Parathyroid adenoma (tissue), 2 donors: ENCODE measurements around the gene VPS41.

ENCODE experiments used
- H2AFZ ChIP-seq: fragments of 300-600 bp; sonication (generic); one replicate; pipeline ENCODE4 v1.7.0; 2017; ENCODE audit warnings: antibody characterized with exemption, mild to moderate bottlenecking
- H3K27ac ChIP-seq: fragments of 300-600 bp; sonication (generic); one replicate; pipeline ENCODE4 v1.7.0; 2017
- H3K27me3 ChIP-seq: fragments of 300-600 bp; sonication (generic); one replicate; pipeline ENCODE4 v1.7.0; 2017; ENCODE audit warnings: low read length; ENCODE audit not compliant: control insufficient read depth, insufficient read depth
- H3K36me3 ChIP-seq: fragments of 300-600 bp; sonication (generic); one replicate; pipeline ENCODE4 v1.7.0; 2017; ENCODE audit warnings: low read length; ENCODE audit not compliant: control insufficient read depth, insufficient read depth
- H3K4me1 ChIP-seq: fragments of 300-600 bp; sonication (generic); one replicate; pipeline ENCODE4 v1.7.0; 2017; ENCODE audit warnings: control low read depth
- H3K4me2 ChIP-seq: fragments of 300-600 bp; sonication (generic); one replicate; pipeline ENCODE4 v1.7.0; 2017; ENCODE audit warnings: low read length
- H3K4me3 ChIP-seq: fragments of 300-600 bp; sonication (generic); one replicate; pipeline ENCODE4 v1.7.0; 2017; ENCODE audit warnings: low read depth, low read length
- H3K79me2 ChIP-seq: fragments of 300-600 bp; sonication (generic); one replicate; pipeline ENCODE4 v1.7.0; 2017; ENCODE audit warnings: control low read depth
- H3K9ac ChIP-seq: fragments of 300-600 bp; sonication (generic); one replicate; pipeline ENCODE4 v1.7.0; 2017; ENCODE audit warnings: mild to moderate bottlenecking
- H3K9me3 ChIP-seq: fragments of 300-600 bp; sonication (generic); one replicate; pipeline ENCODE4 v1.7.0; 2017; ENCODE audit warnings: low read length; ENCODE audit not compliant: control insufficient read depth
- TF ChIP-seq, protein P1 (sequence below): fragments of 300-600 bp; sonication (generic); IDR thresholded peaks from one replicate; pipeline ENCODE4 v1.7.0; 2017; ENCODE audit warnings: antibody characterized with exemption, mild to moderate bottlenecking
- donor health status: primary hyperparathyroidism.

The VPS41 gene

DNA sequence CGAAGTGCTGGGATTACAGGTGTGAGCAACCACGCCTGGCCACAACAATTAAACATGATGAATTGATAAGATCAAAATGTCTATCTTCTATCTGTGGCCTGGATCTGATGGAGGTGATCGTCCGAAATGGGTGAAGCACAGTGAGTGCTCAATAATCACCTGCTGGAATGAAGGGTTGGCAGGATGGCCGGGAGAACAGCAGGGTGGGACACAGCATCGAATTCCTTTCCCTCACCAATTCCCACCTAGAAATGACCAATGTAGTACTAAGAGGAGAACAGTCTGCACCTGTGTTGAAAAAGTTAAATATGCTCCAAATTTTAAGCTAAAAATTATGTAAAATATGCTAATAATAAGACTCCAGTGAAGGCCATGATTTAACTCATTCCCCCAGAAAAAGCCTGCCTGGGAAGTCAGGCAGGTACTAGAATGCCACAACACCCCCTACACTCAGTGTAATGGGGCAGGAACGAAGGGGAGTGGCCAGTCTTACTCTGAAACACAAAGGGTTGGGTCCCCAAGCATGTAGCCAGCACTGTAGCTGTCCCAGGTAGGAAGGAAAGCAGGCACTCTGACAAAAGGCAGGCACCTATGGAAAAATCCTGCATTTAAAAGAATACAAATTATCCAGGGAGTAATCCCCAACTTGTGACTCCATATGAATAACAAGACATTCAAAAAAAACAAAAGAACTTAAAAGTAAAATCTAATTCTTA, 110.3 kb downstream of the VPS41 start:
- H3K9me3 ChIP-seq: no peaks in the 10 kb centered on the region
- H2AFZ ChIP-seq: no peak overlapping the region
- no peaks in the 10 kb centered on the region for H3K27me3 ChIP-seq
- TF ChIP-seq, protein P1, sequence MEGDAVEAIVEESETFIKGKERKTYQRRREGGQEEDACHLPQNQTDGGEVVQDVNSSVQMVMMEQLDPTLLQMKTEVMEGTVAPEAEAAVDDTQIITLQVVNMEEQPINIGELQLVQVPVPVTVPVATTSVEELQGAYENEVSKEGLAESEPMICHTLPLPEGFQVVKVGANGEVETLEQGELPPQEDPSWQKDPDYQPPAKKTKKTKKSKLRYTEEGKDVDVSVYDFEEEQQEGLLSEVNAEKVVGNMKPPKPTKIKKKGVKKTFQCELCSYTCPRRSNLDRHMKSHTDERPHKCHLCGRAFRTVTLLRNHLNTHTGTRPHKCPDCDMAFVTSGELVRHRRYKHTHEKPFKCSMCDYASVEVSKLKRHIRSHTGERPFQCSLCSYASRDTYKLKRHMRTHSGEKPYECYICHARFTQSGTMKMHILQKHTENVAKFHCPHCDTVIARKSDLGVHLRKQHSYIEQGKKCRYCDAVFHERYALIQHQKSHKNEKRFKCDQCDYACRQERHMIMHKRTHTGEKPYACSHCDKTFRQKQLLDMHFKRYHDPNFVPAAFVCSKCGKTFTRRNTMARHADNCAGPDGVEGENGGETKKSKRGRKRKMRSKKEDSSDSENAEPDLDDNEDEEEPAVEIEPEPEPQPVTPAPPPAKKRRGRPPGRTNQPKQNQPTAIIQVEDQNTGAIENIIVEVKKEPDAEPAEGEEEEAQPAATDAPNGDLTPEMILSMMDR: no peak
- H3K4me2 ChIP-seq: no peak overlapping the region
- no peak overlapping the region for H3K4me3 ChIP-seq
- H3K27ac ChIP-seq: no peak overlapping the region
- H3K4me1 ChIP-seq: no peaks in the 10 kb centered on the region
- H3K79me2 ChIP-seq: no peaks in the 10 kb centered on the region
- no peak overlapping the region for H3K9ac ChIP-seq
- no peaks in the 10 kb centered on the region for H3K36me3 ChIP-seq

DNA sequence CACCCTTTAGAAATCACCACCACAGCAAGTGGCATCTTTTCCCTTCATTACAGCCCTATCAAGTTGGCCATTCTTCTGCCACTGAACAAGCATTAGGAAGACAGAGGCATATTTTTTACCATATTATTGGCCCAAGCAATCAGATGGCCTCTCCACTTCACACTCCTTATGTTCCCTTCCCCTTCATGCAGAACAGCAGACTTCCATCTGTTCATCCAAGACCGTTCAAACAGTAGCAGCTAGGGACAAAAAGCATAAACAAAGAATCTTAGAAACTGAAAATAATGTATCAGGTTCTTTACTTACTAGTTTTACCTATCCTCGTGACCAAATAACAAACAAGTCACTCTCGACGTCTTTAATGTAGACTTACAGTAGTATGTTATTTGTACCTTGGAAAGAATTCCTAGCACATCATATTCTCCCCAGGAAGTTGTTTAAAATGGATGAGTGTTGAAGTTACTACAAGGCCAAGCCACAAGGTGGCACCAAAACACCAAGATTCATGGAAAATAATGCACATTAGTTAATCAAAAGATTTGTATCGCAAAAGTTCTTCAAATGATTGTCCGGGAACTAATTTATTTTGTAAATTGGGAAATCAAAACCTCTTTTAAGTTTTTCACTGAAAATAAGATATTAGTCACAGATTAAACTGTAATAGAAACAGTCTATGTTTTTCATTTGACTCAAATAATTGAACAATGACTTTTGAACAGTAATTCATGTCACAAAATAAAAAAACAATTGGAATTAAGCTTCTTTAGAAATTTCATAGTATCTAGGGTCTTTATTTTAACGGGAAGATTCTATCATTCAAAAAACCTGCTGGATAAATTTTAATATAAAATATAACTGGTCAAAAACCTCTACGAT, 112.1 kb downstream of the VPS41 start:
- Histone ChIP-seq H3K9me3 (no peaks in the 10 kb centered on the region), H3K79me2 (no peaks in the 10 kb centered on the region), H3K27ac (no peak overlapping the region), H3K9ac (no peak overlapping the region), H3K4me3 (no peak overlapping the region), H3K27me3 (no peaks in the 10 kb centered on the region), H2AFZ (no peak overlapping the region), H3K36me3 (no peaks in the 10 kb centered on the region), H3K4me1 (no peaks in the 10 kb centered on the region), H3K4me2 (no peak overlapping the region)
- TF ChIP-seq, protein P1: peak; percentile 81

DNA sequence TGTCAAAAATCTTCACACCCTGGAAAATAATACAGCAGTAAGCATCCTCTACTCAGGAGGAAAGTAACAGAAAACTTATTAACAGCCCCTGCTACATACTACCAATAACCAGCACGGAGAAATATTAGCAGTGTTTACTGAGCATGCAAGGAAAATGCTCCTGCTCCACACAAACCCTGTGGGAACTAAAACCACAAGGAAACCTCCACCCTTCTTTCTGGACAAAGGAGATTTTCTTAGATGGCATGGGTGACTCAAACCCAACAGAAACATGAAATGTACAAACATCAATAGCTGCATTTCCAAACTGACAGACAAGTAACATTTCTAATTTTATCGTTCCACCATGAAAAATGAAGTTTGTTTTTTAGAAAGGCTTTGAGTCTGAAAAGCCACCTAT, 113.4 kb downstream of the VPS41 start:
- Histone ChIP-seq H3K9me3 (no peaks in the 10 kb centered on the region), H3K36me3 (no peaks in the 10 kb centered on the region), H3K9ac (no peak overlapping the region), H3K4me2 (no peak overlapping the region), H3K4me1 (no peaks in the 10 kb centered on the region), H3K79me2 (no peaks in the 10 kb centered on the region), H2AFZ (no peak overlapping the region), H3K4me3 (no peak overlapping the region), H3K27me3 (no peaks in the 10 kb centered on the region), H3K27ac (no peak overlapping the region)
- TF ChIP-seq, protein P1: no peak

DNA sequence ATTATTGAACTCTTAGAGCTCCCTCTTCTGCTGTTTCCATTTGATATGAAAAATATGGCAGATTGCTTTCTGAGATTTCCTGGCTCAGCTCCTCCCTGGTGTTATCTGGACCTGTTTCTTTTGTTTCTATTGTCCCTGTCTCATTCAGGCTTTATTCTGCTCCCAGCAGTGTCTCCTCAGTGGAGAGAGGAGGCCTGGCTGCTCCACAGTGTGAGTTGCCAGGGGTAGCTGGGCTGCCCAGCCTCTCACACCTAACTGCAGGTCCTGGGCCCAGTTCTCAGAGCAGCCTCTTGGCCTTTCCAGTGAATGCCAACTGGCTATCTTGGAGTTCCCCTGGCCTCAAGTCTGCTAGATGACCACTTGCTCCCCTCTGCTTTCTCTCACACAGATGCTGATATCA, 127.0 kb downstream of the VPS41 start:
- no peak overlapping the region for H3K27ac ChIP-seq
- H3K4me1 ChIP-seq: no peaks in the 10 kb centered on the region
- no peaks in the 10 kb centered on the region for H3K9me3 ChIP-seq
- no peaks in the 10 kb centered on the region for H3K79me2 ChIP-seq
- no peak overlapping the region for H3K9ac ChIP-seq
- no peak overlapping the region for H3K4me3 ChIP-seq
- no peak overlapping the region for H2AFZ ChIP-seq
- TF ChIP-seq, protein P1: no peak
- no peaks in the 10 kb centered on the region for H3K36me3 ChIP-seq
- H3K27me3 ChIP-seq: no peaks in the 10 kb centered on the region
- H3K4me2 ChIP-seq: no peak overlapping the region
